WTC11 (cell line): ENCODE data around the gene CDV3. TPM values are rescaled to one million over a fixed set of nuclear protein-coding genes. Genes with fewer than 3 reads are reported as not detected.
A peak's percentile ranks its signal among the peaks of the same experiment; 100 is the strongest.

ENCODE experiments used
- ATAC-seq: fragments of 200-7000 bp; cut with Tn5 transposase; 2 replicates; pipeline ENCODE4 v1.10.0; 2021; ENCODE audit warnings: mild to moderate bottlenecking, moderate library complexity
- CTCF ChIA-PET: fragments of 300-600 bp; sonication (Branson Sonifier 250); formaldehyde crosslinking; loops from one replicate; lab custom pipeline; 2021; ENCODE audit warnings: antibody characterized with exemption; lab: Charles Lee
- POLR2A ChIA-PET: fragments of 350-600 bp; sonication (Branson Sonifier 250); formaldehyde crosslinking; loops from one replicate; lab custom pipeline; 2021; ENCODE audit warnings: antibody characterized with exemption; lab: Charles Lee
- DNase-seq: peaks from one replicate; pipeline ENCODE4 v3.0.0; 2021; ENCODE audit warnings: low spot score
- H3K27ac Mint-ChIP-seq: 2 replicates; pipeline ENCODE4 v1.8.0; 2021; ENCODE audit warnings: mixed read lengths
- H3K27me3 Mint-ChIP-seq: 2 replicates; pipeline ENCODE4 v1.8.0; 2021; ENCODE audit warnings: low read depth, mild to moderate bottlenecking, moderate library complexity, mixed read lengths
- H3K36me3 Mint-ChIP-seq: 2 replicates; pipeline ENCODE4 v1.8.0; 2021; ENCODE audit warnings: mixed read lengths
- H3K4me1 Mint-ChIP-seq: 2 replicates; pipeline ENCODE4 v1.8.0; 2022; ENCODE audit warnings: mixed read lengths
- H3K4me3 Mint-ChIP-seq: 2 replicates; pipeline ENCODE4 v1.8.0; 2021; ENCODE audit warnings: mild to moderate bottlenecking, moderate library complexity, mixed read lengths
- H3K9me3 Mint-ChIP-seq: 2 replicates; pipeline ENCODE4 v1.8.0; 2021; ENCODE audit warnings: mixed read lengths
- AR ChIP-seq: fragments of 250-450 bp; sonication (Bioruptor Pico); IDR thresholded peaks from 2 replicates; pipeline ENCODE4 v1.9.0; 2021; ENCODE audit warnings: mild to moderate bottlenecking
- CBFB ChIP-seq: sonication (generic); formaldehyde crosslinking; IDR thresholded peaks from 2 replicates; pipeline ENCODE4 v1.8.1; 2022; ENCODE audit warnings: mild to moderate bottlenecking, low read depth, missing genetic modification reagents
- EMX1 ChIP-seq: fragments of 250-450 bp; sonication (Bioruptor Pico); IDR thresholded peaks from 2 replicates; pipeline ENCODE4 v1.8.0; 2021; ENCODE audit warnings: mild to moderate bottlenecking
- ESRRA ChIP-seq: sonication (generic); formaldehyde crosslinking; IDR thresholded peaks from 2 replicates; pipeline ENCODE4 v1.8.1; 2022; ENCODE audit warnings: mild to moderate bottlenecking, missing genetic modification reagents, borderline replicate concordance
- GTF2I ChIP-seq: fragments of 250-450 bp; sonication (Bioruptor Pico); conservative IDR thresholded peaks from 2 replicates; pipeline ENCODE4 v1.4.0; 2021; ENCODE audit warnings: mild to moderate bottlenecking
- MXD4 ChIP-seq: fragments of 250-450 bp; sonication (Bioruptor Pico); IDR thresholded peaks from 2 replicates; pipeline ENCODE4 v1.8.0; 2021; ENCODE audit warnings: mild to moderate bottlenecking, moderate library complexity, borderline replicate concordance
- NFATC4 ChIP-seq: fragments of 250-450 bp; sonication (Bioruptor Pico); IDR thresholded peaks from 2 replicates; pipeline ENCODE4 v1.9.0; 2021; ENCODE audit warnings: mild to moderate bottlenecking
- OVOL2 ChIP-seq: fragments of 250-450 bp; sonication (Bioruptor Pico); IDR thresholded peaks from 2 replicates; pipeline ENCODE4 v1.9.0; 2021; ENCODE audit warnings: mild to moderate bottlenecking, borderline replicate concordance
- RELA ChIP-seq: sonication (generic); formaldehyde crosslinking; IDR thresholded peaks from 2 replicates; pipeline ENCODE4 v1.8.1; 2022; ENCODE audit warnings: missing genetic modification reagents, mild to moderate bottlenecking, borderline replicate concordance
- TEAD4 ChIP-seq: sonication (generic); formaldehyde crosslinking; IDR thresholded peaks from 2 replicates; pipeline ENCODE4 v1.8.0; 2022; ENCODE audit warnings: mild to moderate bottlenecking, missing genetic modification reagents
- USF1 ChIP-seq: sonication (generic); formaldehyde crosslinking; IDR thresholded peaks from 2 replicates; pipeline ENCODE4 v1.8.0; 2022; ENCODE audit warnings: mild to moderate bottlenecking, missing genetic modification reagents
- ZBTB21 ChIP-seq: sonication (generic); formaldehyde crosslinking; IDR thresholded peaks from 2 replicates; pipeline ENCODE4 v1.8.1; 2023; ENCODE audit warnings: mild to moderate bottlenecking, missing genetic modification reagents, borderline replicate concordance
- ZNF121 ChIP-seq: sonication (generic); formaldehyde crosslinking; IDR thresholded peaks from 2 replicates; pipeline ENCODE4 v1.8.0; 2023; ENCODE audit warnings: missing genetic modification reagents
- ZNF425 ChIP-seq: fragments of 250-450 bp; sonication (Bioruptor Pico); conservative IDR thresholded peaks from 2 replicates; pipeline ENCODE4 v1.9.0; 2021; ENCODE audit warnings: mild to moderate bottlenecking
- total RNA-seq: library from RNA; stranded (reverse); gene quantifications from 3 replicates; pipeline ENCODE4 v1.2.3, GENCODE V29; 2021

Gene CDV3
- total RNA-seq, 1 experiment from 2014 or later: 162 TPM

GRCh38 chr3:133588035-133588434 is 14.5 kb downstream of the CDV3 start:
- TF ChIP-seq ESRRA (no peak), MXD4 (CRISPR knock-in tag) (no peak)

GRCh38 chr3:133588784-133589465 is 15.4 kb downstream of the CDV3 start:
- ATAC-seq (no peak), DNase-seq (no peak)
- POLR2A ChIA-PET: no interaction called here
- Mint-ChIP-seq H3K27ac (no peak overlapping the region), H3K4me3 (no peak overlapping the region), H3K27me3 (no peaks in the 10 kb centered on the region), H3K9me3 (no peaks in the 10 kb centered on the region), H3K4me1 (no peaks in the 10 kb centered on the region), H3K36me3 (peaks cover 55% of the 10 kb centered on the region)
- CTCF ChIA-PET: no interaction called here
- TF ChIP-seq RELA (CRISPR knock-in tag) (no peak), GTF2I (CRISPR knock-in tag) (no peak), TEAD4 (no peak), ZNF121 (no peak), OVOL2 (no peak), NFATC4 (CRISPR knock-in tag) (no peak), USF1 (CRISPR knock-in tag) (no peak), ZNF425 (CRISPR knock-in tag) (no peak), ZBTB21 (CRISPR knock-in tag) (no peak), EMX1 (CRISPR knock-in tag) (no peak)

More at GRCh38 chr3:133588035-133588434, 14.5 kb downstream of the CDV3 start:
- 0 out of 2 replicates have a peak overlapping the region, but pooled peaks have one; percentile 84 for H3K27ac Mint-ChIP-seq
- no peak for ATAC-seq
- POLR2A ChIA-PET: no interaction called here
- H3K4me3 Mint-ChIP-seq: no peak overlapping the region
- DNase-seq: no peak
- CTCF ChIA-PET: interaction anchor here (1.1 kb wide), 1 partner anchor 9 kb away, joined by 4 read pairs; no protein-coding TSS in a partner anchor
- no peaks in the 10 kb centered on the region for H3K27me3 Mint-ChIP-seq
- peaks cover 64% of the 10 kb centered on the region for H3K36me3 Mint-ChIP-seq
- no peaks in the 10 kb centered on the region for H3K9me3 Mint-ChIP-seq
- H3K4me1 Mint-ChIP-seq: 0 out of 2 replicates have a peak, but pooled peaks cover 3% of the 10 kb centered on the region

GRCh38 chr3:133589503-133589902 is 16.0 kb downstream of the CDV3 start:
- CTCF ChIA-PET: no interaction called here
- no peak overlapping the region for H3K4me3 Mint-ChIP-seq
- POLR2A ChIA-PET: no interaction called here
- DNase-seq: no peak
- H3K4me1 Mint-ChIP-seq: no peaks in the 10 kb centered on the region
- H3K27me3 Mint-ChIP-seq: no peaks in the 10 kb centered on the region
- ATAC-seq: no peak
- TF ChIP-seq AR (CRISPR knock-in tag) (0 out of 2 replicates have a peak, but pooled peaks have one; percentile 33), CBFB (CRISPR knock-in tag) (no peak)
- no peaks in the 10 kb centered on the region for H3K9me3 Mint-ChIP-seq
- no peak overlapping the region; the same call in 1 of the 2 replicates for H3K27ac Mint-ChIP-seq
- peaks cover 49% of the 10 kb centered on the region for H3K36me3 Mint-ChIP-seq
